Ovary (tissue), 3 donors: ENCODE measurements around the gene DGKQ.

ENCODE experiments used
- EP300 ChIP-seq: sonication (generic); formaldehyde crosslinking; IDR thresholded peaks from one replicate; pipeline ENCODE4 v1.6.1; 2017; ENCODE audit warnings: antibody characterized with exemption
- POLR2A ChIP-seq: fragments of 450-650 bp; IDR thresholded peaks from one replicate; pipeline ENCODE4 v1.6.1; 2017; ENCODE audit warnings: antibody characterized with exemption, mild to moderate bottlenecking, moderate library complexity
- TF ChIP-seq, protein P1 (sequence below), 3 donors: fragments of 450-650 bp in 2 of 3; fragments of 200-600 bp in 1 of 3; IDR thresholded peaks; one replicate each; pipeline versions ENCODE4 v1.5.1 to v1.8.0; 2016 to 2022; ENCODE audit warnings: antibody characterized with exemption in 3 of 3, mild to moderate bottlenecking in 1 of 3
- donor health status: DM: no; HTN: no; CAD: no.

- TF ChIP-seq, protein P1, sequence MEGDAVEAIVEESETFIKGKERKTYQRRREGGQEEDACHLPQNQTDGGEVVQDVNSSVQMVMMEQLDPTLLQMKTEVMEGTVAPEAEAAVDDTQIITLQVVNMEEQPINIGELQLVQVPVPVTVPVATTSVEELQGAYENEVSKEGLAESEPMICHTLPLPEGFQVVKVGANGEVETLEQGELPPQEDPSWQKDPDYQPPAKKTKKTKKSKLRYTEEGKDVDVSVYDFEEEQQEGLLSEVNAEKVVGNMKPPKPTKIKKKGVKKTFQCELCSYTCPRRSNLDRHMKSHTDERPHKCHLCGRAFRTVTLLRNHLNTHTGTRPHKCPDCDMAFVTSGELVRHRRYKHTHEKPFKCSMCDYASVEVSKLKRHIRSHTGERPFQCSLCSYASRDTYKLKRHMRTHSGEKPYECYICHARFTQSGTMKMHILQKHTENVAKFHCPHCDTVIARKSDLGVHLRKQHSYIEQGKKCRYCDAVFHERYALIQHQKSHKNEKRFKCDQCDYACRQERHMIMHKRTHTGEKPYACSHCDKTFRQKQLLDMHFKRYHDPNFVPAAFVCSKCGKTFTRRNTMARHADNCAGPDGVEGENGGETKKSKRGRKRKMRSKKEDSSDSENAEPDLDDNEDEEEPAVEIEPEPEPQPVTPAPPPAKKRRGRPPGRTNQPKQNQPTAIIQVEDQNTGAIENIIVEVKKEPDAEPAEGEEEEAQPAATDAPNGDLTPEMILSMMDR (IDR thresholded peaks at IDR 0.05), result no peak
- TF ChIP-seq POLR2A (no peak), EP300 (no peak)
Measured at GRCh38 chr4:909821-910220, 63.5 kb downstream of the DGKQ start.
